ENCODE measurements around the gene SCYGR6. TPM values are rescaled to one million over a fixed set of nuclear protein-coding genes. Genes with fewer than 3 reads are reported as not detected.

The SCYGR6 gene
- total RNA-seq, 2 donors from 2014 or later: not detected

GRCh38 chr2:227710986-227711385 is 13.6 kb downstream of the SCYGR6 start:
- Histone ChIP-seq H3K27ac (no peak overlapping the region), H3K36me3 (no peaks in the 10 kb centered on the region), H3K4me1 (ENCODE audit: control insufficient read depth in 1 of 2, low read depth in 2 of 2) (peaks cover 0 to 3% of the 10 kb centered on the region in 2 donors), H3K27me3 (replicated peaks; ENCODE audit: insufficient read depth) (no peaks in the 10 kb centered on the region), H3K9me3 (no peaks in the 10 kb centered on the region), H3K4me3 (no peak overlapping the region)
- ATAC-seq (ENCODE audit: insufficient number of reproducible peaks, low FRiP score, low read depth) (no peak), DNase-seq (ENCODE audit: low spot score) (no peak)
- no peak for TF ChIP-seq CTCF (IDR thresholded peaks at IDR 0.05)

GRCh38 chr2:227707390-227707789 is 17.2 kb downstream of the SCYGR6 start:
- Histone ChIP-seq H3K27ac (no peak overlapping the region), H3K36me3 (no peaks in the 10 kb centered on the region), H3K4me3 (no peak overlapping the region), H3K9me3 (no peaks in the 10 kb centered on the region), H3K4me1 (ENCODE audit: control insufficient read depth in 1 of 2, low read depth in 2 of 2) (no peaks in the 10 kb centered on the region), H3K27me3 (replicated peaks; ENCODE audit: insufficient read depth) (no peaks in the 10 kb centered on the region)
- no peak for TF ChIP-seq CTCF (IDR thresholded peaks at IDR 0.05)
- DNase-seq (ENCODE audit: low spot score): no peak
- no peak for ATAC-seq (ENCODE audit: insufficient number of reproducible peaks, low FRiP score, low read depth)

- no peaks in the 10 kb centered on the region for H3K27me3 ChIP-seq (replicated peaks; ENCODE audit: insufficient read depth)
- ATAC-seq (ENCODE audit: insufficient number of reproducible peaks, low FRiP score, low read depth): no peak
- H3K4me1 ChIP-seq (ENCODE audit: control insufficient read depth in 1 of 2, low read depth in 2 of 2): no peaks in the 10 kb centered on the region
- no peak for TF ChIP-seq CTCF (IDR thresholded peaks at IDR 0.05)
- H3K27ac ChIP-seq: no peak overlapping the region
- H3K36me3 ChIP-seq: no peaks in the 10 kb centered on the region
- no peaks in the 10 kb centered on the region for H3K9me3 ChIP-seq
- no peak for DNase-seq (ENCODE audit: low spot score)
- H3K4me3 ChIP-seq: no peak overlapping the region
These were observed 17.7 kb downstream of the SCYGR6 start for GRCh38 chr2:227706859-227707258.

- no peak for ATAC-seq (ENCODE audit: insufficient number of reproducible peaks, low FRiP score, low read depth)
- Histone ChIP-seq H3K36me3 (no peaks in the 10 kb centered on the region), H3K4me1 (ENCODE audit: control insufficient read depth in 1 of 2, low read depth in 2 of 2) (no peaks in the 10 kb centered on the region)
These were observed 20.6 kb downstream of the SCYGR6 start for GRCh38 chr2:227703961-227704360.

GRCh38 chr2:227703280-227703732 is 21.3 kb downstream of the SCYGR6 start:
- no peak for TF ChIP-seq CTCF (IDR thresholded peaks at IDR 0.05)
- DNase-seq (ENCODE audit: low spot score) (no peak), ATAC-seq (ENCODE audit: insufficient number of reproducible peaks, low FRiP score, low read depth) (no peak)
- no peak overlapping the region for H3K27ac ChIP-seq
- H3K4me3 ChIP-seq: no peak overlapping the region
- H3K27me3 ChIP-seq (replicated peaks; ENCODE audit: insufficient read depth): no peaks in the 10 kb centered on the region
- H3K4me1 ChIP-seq (ENCODE audit: control insufficient read depth in 1 of 2, low read depth in 2 of 2): no peaks in the 10 kb centered on the region
- no peaks in the 10 kb centered on the region for H3K9me3 ChIP-seq
- H3K36me3 ChIP-seq: no peaks in the 10 kb centered on the region

More at GRCh38 chr2:227703961-227704360, 20.6 kb downstream of the SCYGR6 start:
- H3K9me3 ChIP-seq: no peaks in the 10 kb centered on the region
- DNase-seq (ENCODE audit: low spot score): no peak
- no peak for TF ChIP-seq CTCF (IDR thresholded peaks at IDR 0.05)
- H3K4me3 ChIP-seq: no peak overlapping the region
- H3K27me3 ChIP-seq (replicated peaks; ENCODE audit: insufficient read depth): no peaks in the 10 kb centered on the region
- no peak overlapping the region for H3K27ac ChIP-seq
